GM18519 (cell line): Measurements from ENCODE around the gene GAS6.
"Not testable (repeated sequence)": the region's sequence is repeated elsewhere in the genome, so short reads cannot be mapped to it uniquely, and the experiment has no call there.

ENCODE experiments used
- ATAC-seq: cut with Tn5 transposase; IDR thresholded peaks from one replicate; pipeline ENCODE4 v1.9.1; 2021; ENCODE audit warnings: mild to moderate bottlenecking, moderate library complexity; ENCODE audit not compliant: unreplicated experiment, low FRiP score

GAS6 gene

GRCh38 chr13:113826446-113826845, 37.4 kb downstream of the GAS6 start:
- not testable (repeated sequence) for ATAC-seq

DNA sequence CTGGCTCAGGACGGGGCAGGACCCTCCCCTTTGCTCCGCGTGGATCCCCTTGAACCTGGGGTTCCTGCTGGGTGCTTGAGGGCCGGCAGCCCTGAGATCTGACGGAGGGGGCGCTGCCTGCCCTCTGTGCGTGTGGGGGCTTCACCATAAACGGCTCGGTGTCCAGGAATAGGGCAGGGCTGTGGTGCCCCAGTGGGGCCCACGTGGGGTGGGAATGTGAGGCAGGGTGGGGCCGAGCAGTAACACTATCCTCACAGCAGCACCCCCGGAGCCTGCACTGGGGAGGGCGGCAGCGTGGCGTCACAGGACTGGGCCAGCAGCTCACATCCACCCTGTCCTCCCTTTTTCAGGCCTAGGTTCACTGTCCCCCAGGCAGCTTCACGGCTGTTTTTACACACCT, 38.0 kb downstream of the GAS6 start:
- no peak for ATAC-seq

DNA sequence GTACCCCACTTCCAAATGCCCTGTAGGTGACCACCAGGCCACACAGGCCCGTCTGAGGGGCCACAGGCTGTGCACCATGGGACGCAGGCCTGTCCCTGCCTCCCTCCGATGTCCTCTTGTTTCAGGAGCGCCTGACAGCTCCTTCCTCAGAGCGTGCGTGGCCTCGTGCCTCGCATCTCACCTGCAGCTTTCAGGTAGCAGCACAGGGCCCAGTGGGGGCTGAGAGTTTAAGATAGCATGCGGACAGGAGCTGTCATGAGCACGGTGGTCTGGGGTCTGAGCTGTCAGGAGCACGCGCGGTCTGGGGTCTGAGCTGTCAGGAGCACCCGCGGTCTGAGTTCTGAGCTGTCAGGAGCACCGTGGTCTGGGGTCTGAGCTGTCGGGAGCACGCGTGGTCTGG, 40.1 kb downstream of the GAS6 start:
- no peak for ATAC-seq

DNA sequence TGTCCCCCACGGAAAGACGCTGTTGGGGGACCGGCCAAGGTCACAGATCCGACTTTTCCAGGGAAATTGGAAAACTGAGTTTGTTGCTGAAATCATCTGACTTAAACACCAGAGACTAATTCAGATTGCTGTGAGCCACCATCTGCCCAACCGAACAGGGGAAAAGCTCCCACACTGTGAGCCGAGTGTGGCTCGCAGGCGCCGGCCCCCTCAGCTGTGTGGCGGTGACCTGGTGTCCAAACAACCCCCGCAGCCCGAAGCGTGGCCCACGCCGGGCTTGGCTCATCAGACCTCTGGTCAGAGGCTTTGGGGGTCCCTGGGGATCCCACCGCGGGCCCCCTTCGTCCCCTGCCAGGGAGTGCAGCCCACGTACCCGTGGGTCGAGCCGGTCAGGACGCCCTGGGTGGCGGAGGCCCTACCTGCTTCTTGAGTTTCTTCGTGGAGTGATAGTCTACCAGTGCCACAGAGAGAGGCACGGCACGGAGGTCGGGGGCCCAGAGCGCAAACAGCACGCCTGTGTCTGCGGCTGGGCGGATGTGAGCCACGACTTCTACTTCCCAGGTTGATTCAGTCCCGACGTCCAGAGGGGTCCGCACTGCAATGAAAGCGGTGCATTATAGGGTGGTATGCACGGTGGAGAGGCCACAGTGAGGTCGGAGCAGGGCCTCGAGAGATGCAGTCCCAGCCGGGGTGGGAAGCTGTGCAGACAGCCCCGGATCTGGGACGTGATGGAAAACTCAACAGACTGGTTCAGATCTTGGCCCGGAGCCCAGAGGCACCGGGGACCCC, 40.7 kb downstream of the GAS6 start:
- ATAC-seq, result no peak

- no peak for ATAC-seq
Measured at GRCh38 chr13:113822266-113822665, 41.6 kb downstream of the GAS6 start.

- no peak for ATAC-seq
Measured at GRCh38 chr13:113821847-113822246, 42.0 kb downstream of the GAS6 start.

DNA sequence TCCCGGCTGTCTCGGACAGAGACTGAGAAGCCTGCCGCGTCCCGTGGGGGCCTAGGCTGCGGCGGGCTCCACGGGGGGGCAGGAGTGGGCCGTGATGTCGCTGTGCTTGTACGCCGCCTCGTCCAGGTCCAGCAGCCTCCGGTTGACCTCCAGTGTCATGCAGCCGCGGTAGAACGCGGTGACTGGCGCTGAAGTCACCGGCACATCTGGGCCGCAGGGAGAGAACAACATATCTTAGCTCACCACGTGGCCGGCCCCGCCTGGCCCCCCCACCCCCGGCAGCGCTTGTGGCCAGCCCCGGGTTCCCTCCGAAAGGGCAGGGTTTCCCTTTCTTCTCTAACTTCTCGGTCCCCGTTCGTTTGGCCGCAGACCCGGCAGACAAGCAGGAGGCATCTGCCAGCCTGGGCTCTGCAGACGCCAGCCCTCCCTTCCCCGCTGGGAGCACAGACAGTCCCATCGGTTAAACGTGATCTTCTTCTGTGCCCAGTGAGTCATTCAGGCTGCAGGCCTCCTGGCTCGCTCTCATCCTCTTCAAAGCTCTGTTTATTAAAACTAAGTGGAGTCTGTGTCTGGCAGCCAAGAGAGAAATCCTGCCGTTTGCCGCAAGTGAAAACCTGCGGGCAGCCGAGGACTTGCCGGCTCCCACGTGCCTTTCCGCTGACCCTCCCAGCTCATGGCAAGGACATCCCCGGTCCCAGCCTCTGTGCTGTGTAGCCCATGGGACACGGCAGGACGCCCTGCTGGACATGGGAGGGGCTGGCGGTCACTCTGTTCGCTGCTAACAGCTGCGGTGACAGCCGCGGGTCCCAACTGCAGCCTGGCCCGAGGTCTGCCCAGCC, 42.8 kb downstream of the GAS6 start:
- no peak for ATAC-seq

GRCh38 chr13:113819731-113820715, 43.9 kb downstream of the GAS6 start:
- no peak for ATAC-seq

DNA sequence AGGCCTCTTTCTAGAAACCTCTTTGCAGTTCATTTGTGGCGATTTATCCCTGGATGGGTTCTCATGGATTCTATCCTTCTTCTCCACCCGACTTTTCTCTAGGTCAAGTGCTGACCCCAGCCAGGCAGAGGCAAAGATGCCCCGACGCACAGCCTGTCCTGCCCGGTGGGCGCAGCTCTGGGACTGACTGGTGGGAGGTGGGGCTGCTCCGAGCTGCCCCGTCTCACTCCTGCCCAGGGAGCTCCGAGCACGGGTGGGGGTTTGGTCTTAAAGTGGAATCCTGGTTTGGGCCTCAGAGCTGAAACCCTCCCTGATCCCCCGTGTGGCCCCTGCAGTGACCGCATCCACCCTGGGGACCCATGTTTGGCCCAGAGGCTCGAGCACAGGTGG, 44.5 kb downstream of the GAS6 start:
- no peak for ATAC-seq

- ATAC-seq, result no peak
Measured at GRCh38 chr13:113818700-113819295, 45.1 kb downstream of the GAS6 start.

GRCh38 chr13:113817860-113818691, 45.8 kb downstream of the GAS6 start:
- no peak for ATAC-seq

- peak; percentile 65 for ATAC-seq
Measured at GRCh38 chr13:113816946-113817859, 46.7 kb downstream of the GAS6 start.

DNA sequence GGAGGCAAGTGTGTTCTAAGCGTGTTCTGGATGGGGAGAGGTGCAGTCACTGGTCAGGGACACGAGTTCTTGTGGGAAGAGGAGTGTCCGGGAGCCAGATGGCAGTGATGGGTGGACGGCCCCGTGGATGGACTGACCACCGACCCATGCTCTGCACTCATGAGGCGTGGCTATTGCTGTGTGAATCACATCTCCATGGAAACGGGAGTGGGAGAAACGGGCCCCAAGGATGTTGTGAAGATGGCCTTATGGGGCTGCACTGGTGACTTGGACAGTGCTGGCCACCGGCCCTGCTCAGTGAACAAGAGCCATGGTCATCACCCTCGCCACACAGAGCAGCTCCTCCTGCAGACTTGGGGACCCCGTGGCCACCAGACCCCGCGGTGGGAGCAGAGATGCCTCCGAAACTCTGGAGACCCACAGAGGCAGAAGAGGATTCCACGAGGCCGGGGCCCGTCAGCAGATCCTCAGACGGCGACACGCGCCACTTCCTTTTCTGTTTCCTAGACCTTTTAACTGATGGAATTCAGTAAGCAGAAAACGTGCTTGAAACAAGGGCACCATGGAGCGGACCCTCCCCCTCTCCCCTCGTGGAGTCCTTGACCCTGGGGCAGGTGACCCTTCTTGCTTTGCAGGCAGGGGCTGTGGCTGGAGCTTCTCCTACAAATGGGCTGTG, 47.5 kb downstream of the GAS6 start:
- ATAC-seq, result no peak

GRCh38 chr13:113815151-113816058, 48.5 kb downstream of the GAS6 start:
- no peak for ATAC-seq

- no peak for ATAC-seq
Measured at GRCh38 chr13:113814435-113814821, 49.4 kb downstream of the GAS6 start.

DNA sequence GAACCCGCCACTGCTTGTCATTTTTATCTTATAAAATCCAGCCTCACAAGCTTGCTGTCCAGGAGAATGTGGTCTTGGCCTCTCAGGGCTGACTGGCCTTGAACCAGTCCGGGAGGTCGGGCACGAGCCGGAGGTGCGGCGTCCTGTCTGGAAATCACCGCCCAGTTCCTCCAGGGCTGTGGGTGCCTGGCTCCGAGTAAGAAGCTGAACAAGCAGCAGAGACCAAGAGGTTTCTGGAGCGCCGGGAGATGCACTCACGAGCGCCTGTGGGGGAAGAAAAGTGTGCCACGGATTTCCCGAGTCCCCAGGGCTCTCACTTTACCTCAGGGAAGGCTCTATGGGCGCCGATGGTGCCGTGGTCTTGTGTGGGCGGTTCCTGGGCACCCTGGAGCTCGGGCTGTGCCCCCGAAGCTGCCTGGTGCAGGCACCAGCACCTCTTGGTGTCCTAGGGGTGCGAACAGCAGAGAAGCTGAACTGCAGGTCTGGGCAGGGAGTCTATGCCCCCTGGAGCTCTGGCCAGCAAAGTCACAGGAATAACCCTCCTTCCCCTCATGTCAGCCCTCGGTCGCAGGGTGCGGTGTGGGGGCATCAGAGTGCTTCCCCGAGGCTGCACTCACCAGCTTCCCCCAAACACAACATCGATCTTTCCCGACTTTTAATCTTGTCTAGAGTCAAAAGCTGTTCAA, 50.0 kb downstream of the GAS6 start:
- no peak for ATAC-seq
